Nephron progenitor cell (in vitro differentiated cells): Measurements from ENCODE around the gene SKOR1.
A peak's percentile ranks its signal among the peaks of the same experiment; 100 is the strongest.

Experiments used
- DNase-seq: peaks from one replicate; pipeline ENCODE4 v3.0.0; 2021
- H3K27ac Mint-ChIP-seq: 2 replicates; pipeline ENCODE4 v1.8.0; 2021; ENCODE audit warnings: mild to moderate bottlenecking, moderate library complexity, mixed read lengths
- H3K27me3 Mint-ChIP-seq: 2 replicates; pipeline ENCODE4 v1.8.0; 2021; ENCODE audit warnings: mild to moderate bottlenecking, low read depth, mixed read lengths; ENCODE audit not compliant: poor library complexity
- H3K36me3 Mint-ChIP-seq: 2 replicates; pipeline ENCODE4 v1.8.0; 2021; ENCODE audit warnings: low read depth, mixed read lengths
- H3K4me1 Mint-ChIP-seq: 2 replicates; pipeline ENCODE4 v1.8.0; 2021; ENCODE audit warnings: mixed read lengths
- H3K4me3 Mint-ChIP-seq: 2 replicates; pipeline ENCODE4 v1.8.0; 2021; ENCODE audit warnings: mild to moderate bottlenecking, moderate library complexity, mixed read lengths
- H3K9me3 Mint-ChIP-seq: 2 replicates; pipeline ENCODE4 v1.8.0; 2021; ENCODE audit warnings: mild to moderate bottlenecking, moderate library complexity, mixed read lengths
- CTCF ChIP-seq: fragments of 200-600 bp; sonication (generic); IDR thresholded peaks from 2 replicates; pipeline ENCODE4 v1.5.0; 2021; ENCODE audit warnings: antibody characterized with exemption

SKOR1 gene

DNA sequence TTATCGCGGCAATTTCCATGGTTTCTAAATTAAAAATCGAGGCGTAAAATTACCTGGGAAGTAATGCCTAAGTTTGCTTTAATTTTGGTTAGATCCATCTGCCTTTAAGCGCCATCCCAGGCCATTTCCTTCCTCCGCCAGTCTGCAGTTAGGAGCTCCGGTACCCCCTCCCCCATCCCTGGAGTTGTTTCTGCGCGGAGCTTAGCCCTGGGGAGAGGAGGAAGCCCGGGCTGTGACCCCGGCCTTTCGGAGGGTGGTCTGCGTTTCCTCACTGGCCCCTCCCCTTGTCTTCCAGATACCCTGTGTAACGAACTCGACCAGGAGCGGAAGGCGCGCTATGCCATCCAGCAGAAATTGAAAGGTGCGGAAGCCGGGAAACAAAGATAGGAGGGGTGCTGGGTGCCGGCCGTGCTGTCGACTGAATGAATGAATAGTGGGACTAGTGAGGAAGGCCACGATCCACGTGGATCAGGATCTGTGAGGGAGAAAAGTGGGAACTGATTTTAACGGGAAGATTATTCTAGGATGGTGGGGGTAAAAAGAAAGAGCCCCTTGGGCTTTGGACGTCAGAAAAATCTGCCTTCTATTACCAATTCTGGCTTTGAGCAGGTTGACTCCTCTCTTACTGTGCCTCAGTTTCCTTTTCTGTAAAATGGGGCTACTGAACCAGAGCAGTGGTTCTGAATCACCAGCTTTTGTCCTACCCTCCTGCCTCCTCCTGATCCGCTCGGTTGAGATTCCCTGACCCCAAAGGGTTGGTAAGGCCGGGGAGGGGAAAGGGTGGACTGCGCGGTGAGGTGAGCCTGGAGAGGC is 7.8 kb downstream of the SKOR1 start:
- no peaks in the 10 kb centered on the region for H3K9me3 Mint-ChIP-seq

DNA sequence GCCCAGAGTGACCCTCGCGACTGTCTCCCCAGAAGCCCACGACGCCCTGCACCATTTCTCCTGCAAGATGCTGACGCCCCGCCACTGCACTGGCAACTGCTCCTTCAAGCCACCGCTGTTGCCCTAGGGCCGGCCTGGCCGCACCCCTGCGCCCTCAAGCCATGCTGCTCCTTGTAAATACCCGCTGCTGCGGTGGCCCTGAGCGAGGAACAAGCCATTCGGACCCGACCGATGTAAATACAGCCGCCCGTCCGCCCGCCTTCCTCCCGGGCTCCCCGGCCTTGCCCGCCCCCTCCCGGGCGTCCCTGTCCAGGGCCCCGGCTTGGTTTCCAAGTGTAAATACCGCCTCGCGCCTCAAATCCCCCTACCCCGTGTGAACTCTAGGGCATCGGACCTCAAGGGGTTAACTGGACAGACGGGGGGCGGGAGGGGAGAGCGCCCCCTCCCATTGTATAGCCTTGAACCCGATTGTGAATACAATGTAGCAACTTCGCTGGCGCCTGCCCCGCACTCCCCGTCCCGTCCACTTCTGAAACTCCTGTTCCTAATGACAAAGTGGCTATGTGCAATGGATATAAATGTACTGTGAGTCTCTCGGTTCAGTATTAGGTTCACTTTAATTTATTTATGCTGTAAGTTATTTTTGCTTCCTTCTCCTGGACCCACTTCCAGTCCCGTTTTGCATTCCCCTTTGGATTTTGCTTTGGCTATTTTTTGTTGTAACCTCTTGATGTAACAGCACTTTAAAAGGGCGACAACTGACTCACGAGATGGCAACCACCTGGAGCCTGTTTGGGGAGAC is 8.6 kb downstream of the SKOR1 start:
- peak; percentile 80 for DNase-seq
- H3K4me3 Mint-ChIP-seq, result peak overlapping the region; percentile 75
- H3K27me3 Mint-ChIP-seq, result peaks cover 99% of the 10 kb centered on the region
- H3K36me3 Mint-ChIP-seq, result no peaks in the 10 kb centered on the region
- H3K4me1 Mint-ChIP-seq, result peaks cover 70% of the 10 kb centered on the region
- H3K9me3 Mint-ChIP-seq, result no peaks in the 10 kb centered on the region
- peak; percentile 57 for TF ChIP-seq CTCF
- H3K27ac Mint-ChIP-seq, result no peak overlapping the region

More for the DNA sequence above, 7.8 kb downstream of the SKOR1 start:
- Mint-ChIP-seq H3K27me3 (peaks cover 100% of the 10 kb centered on the region), H3K4me1 (peaks cover 69% of the 10 kb centered on the region), H3K4me3 (peak overlapping the region; percentile 75), H3K36me3 (no peaks in the 10 kb centered on the region), H3K27ac (no peak overlapping the region)
- DNase-seq, result peak; percentile 73
- no peak for TF ChIP-seq CTCF

- Mint-ChIP-seq H3K27me3 (peaks cover 99% of the 10 kb centered on the region), H3K4me3 (peak overlapping the region; percentile 75), H3K36me3 (no peaks in the 10 kb centered on the region), H3K9me3 (no peaks in the 10 kb centered on the region), H3K4me1 (peaks cover 69% of the 10 kb centered on the region), H3K27ac (no peak overlapping the region)
- no peak for TF ChIP-seq CTCF
- peak; percentile 59 for DNase-seq
Observed at GRCh38 chr15:67834581-67835296, 9.4 kb downstream of the SKOR1 start.

DNA sequence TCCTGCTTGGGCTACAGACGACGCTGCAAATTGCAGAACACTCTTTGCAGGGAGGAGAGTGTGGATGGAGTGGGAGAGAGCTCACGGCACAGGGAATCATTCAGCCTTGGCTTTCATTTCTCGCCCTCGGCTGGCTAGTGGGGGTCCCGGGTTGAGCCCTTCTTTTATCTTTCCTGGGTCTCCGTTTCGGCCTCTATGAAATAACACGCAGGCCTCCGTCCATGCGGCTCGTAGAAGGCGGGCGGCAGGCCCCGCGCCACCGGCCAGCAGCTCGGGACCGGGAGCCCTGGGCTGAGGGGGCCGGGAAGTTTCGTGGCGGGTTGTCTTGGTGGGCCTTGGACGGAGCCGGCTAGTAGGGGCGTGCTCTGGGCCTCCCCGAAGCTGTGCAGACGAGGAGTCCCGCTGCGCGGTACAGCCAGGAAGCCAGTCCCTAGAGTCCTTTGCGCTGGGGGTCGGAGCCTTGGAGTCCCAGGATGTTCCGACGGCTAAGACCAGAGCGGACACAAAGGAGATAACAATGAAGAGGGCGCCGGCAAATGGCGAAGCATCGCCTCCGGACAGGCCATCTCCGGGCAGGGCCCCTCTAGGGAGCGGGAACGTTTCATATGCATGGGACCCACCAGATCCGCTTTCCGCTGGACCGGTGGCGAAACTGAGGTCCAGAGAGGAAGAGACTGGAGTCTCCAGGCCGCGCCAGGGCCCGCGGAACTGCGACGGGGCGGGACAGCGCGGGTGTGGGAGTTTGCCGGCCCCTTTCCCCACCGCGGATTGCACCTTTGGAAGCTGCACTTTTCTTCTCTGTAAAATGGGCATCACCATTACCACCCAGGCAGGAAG is 10.2 kb downstream of the SKOR1 start:
- no peak for DNase-seq
- Mint-ChIP-seq H3K36me3 (no peaks in the 10 kb centered on the region), H3K27me3 (peaks cover 96% of the 10 kb centered on the region), H3K4me1 (peaks cover 64% of the 10 kb centered on the region), H3K9me3 (peaks cover 3% of the 10 kb centered on the region), H3K4me3 (peak overlapping the region; percentile 75), H3K27ac (no peak overlapping the region)
- no peak for TF ChIP-seq CTCF

DNA sequence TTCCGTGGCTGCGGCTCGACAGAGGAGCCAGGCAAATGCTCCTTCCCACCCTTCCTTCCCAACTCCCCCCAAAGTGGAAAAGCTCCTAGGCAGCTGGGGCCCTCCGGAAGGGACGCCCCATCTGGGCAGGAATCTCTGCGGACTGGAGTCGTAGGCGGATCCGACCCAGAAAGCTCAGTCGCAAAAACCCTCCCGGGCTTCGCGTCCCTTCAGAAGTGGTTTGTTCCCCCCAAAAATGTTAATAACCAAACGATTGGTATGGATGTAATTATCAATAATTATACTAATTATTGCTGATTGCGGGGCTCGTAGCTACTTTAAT is 10.8 kb downstream of the SKOR1 start:
- Mint-ChIP-seq H3K36me3 (no peaks in the 10 kb centered on the region), H3K4me1 (peaks cover 64% of the 10 kb centered on the region), H3K9me3 (peaks cover 3% of the 10 kb centered on the region), H3K27ac (no peak overlapping the region), H3K27me3 (peaks cover 90% of the 10 kb centered on the region), H3K4me3 (peak overlapping the region; percentile 75)
- TF ChIP-seq CTCF, result no peak
- no peak for DNase-seq
